ENCODE measurements around the gene MFN2.

The MFN2 gene

GRCh38 chr1:11960276-11960675 is 20.0 kb upstream of the MFN2 start:
- DNase-seq (ENCODE audit: low read depth in 2 of 2, low spot score in 1 of 2): no peak

GRCh38 chr1:11960715-11961114 is 19.5 kb upstream of the MFN2 start:
- no peak for DNase-seq (ENCODE audit: low read depth in 2 of 2, low spot score in 1 of 2)

GRCh38 chr1:11961230-11961629 is 19.0 kb upstream of the MFN2 start:
- no peak for DNase-seq (ENCODE audit: low read depth in 2 of 2, low spot score in 1 of 2)

GRCh38 chr1:11963622-11964021 is 16.6 kb upstream of the MFN2 start:
- DNase-seq (ENCODE audit: low read depth in 2 of 2, low spot score in 1 of 2): no peak

- DNase-seq (ENCODE audit: low read depth in 2 of 2, low spot score in 1 of 2): no peak
Observed at GRCh38 chr1:11964656-11965055, 15.6 kb upstream of the MFN2 start.

- no peak for DNase-seq (ENCODE audit: low read depth in 2 of 2, low spot score in 1 of 2)
Observed at GRCh38 chr1:11967028-11967547, 13.2 kb upstream of the MFN2 start.

- no peak for DNase-seq (ENCODE audit: low read depth in 2 of 2, low spot score in 1 of 2)
Observed at GRCh38 chr1:11970441-11971185, 9.6 kb upstream of the MFN2 start.

- DNase-seq (ENCODE audit: low read depth in 2 of 2, low spot score in 1 of 2): no peak
Observed at GRCh38 chr1:11977625-11978024, 2.6 kb upstream of the MFN2 start.

GRCh38 chr1:11978301-11978700 is 1.9 kb upstream of the MFN2 start:
- DNase-seq (ENCODE audit: low read depth in 2 of 2, low spot score in 1 of 2): no peak

- DNase-seq (ENCODE audit: low read depth in 2 of 2, low spot score in 1 of 2): no peak
Observed at GRCh38 chr1:11979028-11979850, 1.0 kb upstream of the MFN2 start.

- no peak for DNase-seq (ENCODE audit: low read depth in 2 of 2, low spot score in 1 of 2)
Observed at GRCh38 chr1:11980676-11980972, 380 bp downstream of the MFN2 start.

GRCh38 chr1:11981378-11982009 is 1.2 kb downstream of the MFN2 start:
- no peak for DNase-seq (ENCODE audit: low read depth in 2 of 2, low spot score in 1 of 2)

- DNase-seq (ENCODE audit: low read depth in 2 of 2, low spot score in 1 of 2): no peak
Observed at GRCh38 chr1:11982010-11982392, 1.8 kb downstream of the MFN2 start.

- DNase-seq (ENCODE audit: low read depth in 2 of 2, low spot score in 1 of 2): no peak
Observed at GRCh38 chr1:11984121-11984520, 3.9 kb downstream of the MFN2 start.

GRCh38 chr1:11984576-11984975 is 4.3 kb downstream of the MFN2 start:
- no peak for DNase-seq (ENCODE audit: low read depth in 2 of 2, low spot score in 1 of 2)

GRCh38 chr1:11985171-11985570 is 4.9 kb downstream of the MFN2 start:
- DNase-seq (ENCODE audit: low read depth in 2 of 2, low spot score in 1 of 2): no peak

GRCh38 chr1:11985851-11986250 is 5.6 kb downstream of the MFN2 start:
- no peak for DNase-seq (ENCODE audit: low read depth in 2 of 2, low spot score in 1 of 2)

- DNase-seq (ENCODE audit: low read depth in 2 of 2, low spot score in 1 of 2): no peak
Observed at GRCh38 chr1:11989669-11990068, 9.4 kb downstream of the MFN2 start.

- DNase-seq (ENCODE audit: low read depth in 2 of 2, low spot score in 1 of 2): no peak
Observed at GRCh38 chr1:11990303-11991032, 10.2 kb downstream of the MFN2 start.

GRCh38 chr1:11991969-11992676 is 11.9 kb downstream of the MFN2 start:
- DNase-seq (ENCODE audit: low read depth in 2 of 2, low spot score in 1 of 2): no peak
